K562 (cell line): Measurements from ENCODE around the gene SEC61A1. TPM values are rescaled to one million over a fixed set of nuclear protein-coding genes. Genes with fewer than 3 reads are reported as not detected.

Source experiments
- ATAC-seq: fragments of 200-7000 bp; cut with Tn5 transposase; 3 replicates; pipeline ENCODE4 v1.9.1; 2020; ENCODE audit warnings: moderate library complexity
- BruUV-seq: library from RNA; stranded (reverse); fragments of 400-500 nt; replicated peaks from 2 replicates; lab custom pipeline; 2021; lab: Mats Ljungman, UMichigan
- CTCF ChIA-PET: fragments of 300-600 bp; formaldehyde crosslinking; extraction: SDS; loops from one replicate; lab custom pipeline; 2021; ENCODE audit warnings: low intra/inter-chr PET ratio; lab: Yijun Ruan, JAX
- POLR2A ChIA-PET: fragments of 300-600, 350-650 bp; sonication (Branson Sonifier 250); formaldehyde crosslinking; extraction: SDS; loops from one replicate; lab custom pipeline; 2021; ENCODE audit warnings: antibody characterized with exemption, inconsistent platforms; lab: Yijun Ruan, JAX
- DNase-seq, 4 experiments: peaks; one replicate each; pipeline versions ENCODE4 v3.0.0 to v3.0.0-alpha.2; 2011 to 2018; ENCODE audit warnings: low spot score in 3 of 4, mixed read lengths in 3 of 4; ENCODE audit errors: extremely low read depth in 1 of 4
- FAIRE-seq: peaks from 2 replicates; lab custom pipeline; 2011; peaks lifted over from hg19 to GRCh38; lab: Jason Lieb, UNC
- H2AFZ ChIP-seq: 2 replicates; pipeline ENCODE4 v1.6.0; 2011; ENCODE audit warnings: low read depth, low read length, control low read depth, inconsistent platforms
- H3K27ac ChIP-seq: fragments of 200-600 bp; 3 replicates; pipeline ENCODE4 v1.8.0; 2011; ENCODE audit warnings: low read depth, mild to moderate bottlenecking, control low read depth, inconsistent platforms, low read length, moderate library complexity, mixed read lengths; ENCODE audit errors: extremely low read depth
- H3K27me3 ChIP-seq, 2 experiments: fragments of 300-600 bp in 1 of 2; 2 replicates in 1 of 2; 3 replicates in 1 of 2; pipeline versions ENCODE4 v1.6.0 to v1.8.0; 2011; ENCODE audit warnings: inconsistent platforms in 2 of 2, low read length in 2 of 2, mild to moderate bottlenecking in 1 of 2, mixed read lengths in 1 of 2, moderate library complexity in 1 of 2; ENCODE audit not compliant: control insufficient read depth in 2 of 2, insufficient read depth in 2 of 2
- H3K36me3 ChIP-seq: fragments of 300-600 bp; 3 replicates; pipeline ENCODE4 v1.8.0; 2011; ENCODE audit warnings: mild to moderate bottlenecking, low read length, inconsistent platforms; ENCODE audit not compliant: control insufficient read depth, insufficient read depth
- H3K4me1 ChIP-seq, 2 experiments: fragments of 200-600 bp in 1 of 2; replicated peaks in 1 of 2; 2 replicates in 1 of 2; 3 replicates in 1 of 2; pipeline versions ENCODE4 v1.5.1 to v1.8.0; 2011; ENCODE audit warnings: inconsistent platforms in 2 of 2, low read length in 2 of 2, mild to moderate bottlenecking in 1 of 2, mixed read lengths in 1 of 2, moderate library complexity in 1 of 2; ENCODE audit not compliant: control insufficient read depth in 2 of 2, insufficient read depth in 2 of 2
- H3K4me2 ChIP-seq: 2 replicates; pipeline ENCODE4 v1.6.1; 2011; ENCODE audit warnings: low read length, control low read depth, inconsistent platforms, mixed read lengths; ENCODE audit not compliant: insufficient read depth
- H3K4me3 ChIP-seq: fragments of 200-600 bp; sonication (generic), shearing (Covaris generic); 2 replicates; pipeline ENCODE4 v1.5.1; 2016; ENCODE audit warnings: control low read depth, inconsistent platforms
- H3K79me2 ChIP-seq: fragments of 200-600 bp; 3 replicates; pipeline ENCODE4 v1.8.0; 2011; ENCODE audit warnings: low read length, inconsistent platforms; ENCODE audit not compliant: control insufficient read depth, insufficient read depth
- H3K9ac ChIP-seq, 2 experiments: 2 replicates each; pipeline versions ENCODE4 v1.6.0 to v1.6.1; 2011; ENCODE audit warnings: low read depth in 2 of 2, low read length in 2 of 2, control low read depth in 1 of 2, inconsistent platforms in 1 of 2, mild to moderate bottlenecking in 1 of 2, mixed read lengths in 1 of 2; ENCODE audit not compliant: insufficient read depth in 1 of 2
- H3K9me1 ChIP-seq: one replicate; pipeline ENCODE4 v1.6.0; 2011; ENCODE audit warnings: inconsistent platforms, mild to moderate bottlenecking, low read length, moderate library complexity; ENCODE audit not compliant: control insufficient read depth, insufficient read depth
- H3K9me3 ChIP-seq: replicated peaks from 2 replicates; pipeline ENCODE4 v1.5.1; 2011; ENCODE audit warnings: low read depth, low read length, inconsistent platforms; ENCODE audit not compliant: control insufficient read depth, insufficient read depth
- H4K20me1 ChIP-seq: replicated peaks from 2 replicates; pipeline ENCODE4 v1.6.1; 2011; ENCODE audit warnings: low read length, inconsistent platforms, mixed read lengths; ENCODE audit not compliant: control insufficient read depth, insufficient read depth
- CBFA2T2 ChIP-seq: fragments of 450-650 bp; conservative IDR thresholded peaks from 2 replicates; pipeline ENCODE4 v1.6.1; 2017; ENCODE audit warnings: mild to moderate bottlenecking
- CBX8 ChIP-seq: fragments of 200-600 bp; sonication (generic); IDR thresholded peaks from 2 replicates; pipeline ENCODE4 v1.6.1; 2012; ENCODE audit warnings: borderline replicate concordance, mixed run types, low read depth, mild to moderate bottlenecking, moderate library complexity, mixed read lengths, low read length, control low read depth, inconsistent platforms; ENCODE audit not compliant: poor library complexity, severe bottlenecking; ENCODE audit errors: extremely low read depth
- FIP1L1 ChIP-seq: fragments of 200-400 bp; formaldehyde crosslinking; IDR thresholded peaks from 2 replicates; pipeline ENCODE4 v1.6.1; 2018; ENCODE audit warnings: mild to moderate bottlenecking, low read depth, low read length; ENCODE audit not compliant: poor library complexity, severe bottlenecking
- HIVEP1 ChIP-seq: fragments of 250-450 bp; sonication (Bioruptor Pico); IDR thresholded peaks from 2 replicates; pipeline ENCODE4 v1.4.0; 2020; ENCODE audit warnings: mild to moderate bottlenecking
- PHF8 ChIP-seq: fragments of 200-600 bp; sonication (generic); IDR thresholded peaks from 2 replicates; pipeline ENCODE4 v1.6.1; 2012; ENCODE audit warnings: mixed run types, mild to moderate bottlenecking, inconsistent platforms, low read length, moderate library complexity, borderline replicate concordance
- PHTF2 ChIP-seq: fragments of 250-450 bp; sonication (Bioruptor Pico); IDR thresholded peaks from 2 replicates; pipeline ENCODE4 v1.5.0; 2021; ENCODE audit warnings: mild to moderate bottlenecking
- PTBP1 ChIP-seq: fragments of 200-400 bp; formaldehyde crosslinking; IDR thresholded peaks from 2 replicates; pipeline ENCODE4 v1.6.1; 2017; ENCODE audit warnings: low read depth, low read length
- RFX7 ChIP-seq: fragments of 250-450 bp; sonication (Bioruptor Pico); IDR thresholded peaks from 2 replicates; pipeline ENCODE4 v1.5.1; 2021; ENCODE audit warnings: mild to moderate bottlenecking
- ZNF311 ChIP-seq: fragments of 250-450 bp; sonication (Bioruptor Pico); IDR thresholded peaks from 2 replicates; pipeline ENCODE4 v1.4.0; 2020; ENCODE audit warnings: mild to moderate bottlenecking, moderate library complexity
- WGBS: fragments of 100-300 bp; shearing (Covaris generic); methylation state at CpG from one replicate; pipeline ENCODE4 v1.1.6; 2016; ENCODE audit warnings: low coverage, mixed read lengths; ENCODE audit not compliant: insufficient coverage; ENCODE audit errors: missing lambda C conversion rate; 5-methylcytosine and 5-hydroxymethylcytosine counted together
- in situ Hi-C: fragments of 300-500 bp; cut with MboI; formaldehyde crosslinking; loops from 4 replicates; pipeline ENCODE4 v1.15.0; 2018; ENCODE audit warnings: inconsistent platforms, mixed read lengths
- intact Hi-C: fragments of 100-400 bp; cut with micrococcal nuclease; formaldehyde crosslinking; loops from 2 replicates; pipeline ENCODE4 v1.14.2; 2022
- polyA plus RNA-seq, 8 experiments: library from polyadenylated mRNA; depleted of rRNA in 4 of 8; stranded (reverse) in 5 of 8; unstranded in 3 of 8; fragments of >200 nt; fragmentation: Nextera tagmentation in 2 of 8; fragmentation: Illumina TruSeq in 1 of 8; extraction: Ambion mirVana in 2 of 8; extraction: Trizol in 1 of 8; gene quantifications; 2 replicates each; pipeline versions ENCODE4 v1.2.1 to v1.2.3, GENCODE V29; 2011 to 2014; ENCODE audit warnings: inconsistent platforms in 1 of 8, missing spikeins in 1 of 8
- total RNA-seq, 7 experiments: library from RNA; depleted of rRNA in 6 of 7; stranded (reverse); fragments of >200 nt in 6 of 7; fragmentation: Illumina TruSeq in 2 of 7; extraction: Trizol in 2 of 7; gene quantifications; 2 replicates each; pipeline versions ENCODE4 v1.2.1 to v1.2.3, GENCODE V29; 2011 to 2021; ENCODE audit warnings: low replicate concordance in 1 of 7
- TF ChIP-seq, protein P1 (sequence below): fragments of 250-450 bp; sonication (Bioruptor Pico); IDR thresholded peaks from 2 replicates; pipeline ENCODE4 v1.8.0; 2021; ENCODE audit warnings: mild to moderate bottlenecking, moderate library complexity
- TF ChIP-seq, protein P2 (sequence below): sonication (generic); formaldehyde crosslinking; IDR thresholded peaks from 2 replicates; pipeline ENCODE4 v1.8.1; 2023; ENCODE audit warnings: mild to moderate bottlenecking, missing genetic modification reagents
- TF ChIP-seq, protein P3 (sequence below): fragments of 250-450 bp; sonication (Bioruptor Pico); IDR thresholded peaks from 2 replicates; pipeline ENCODE4 v1.8.0; 2022; ENCODE audit warnings: inconsistent platforms, mild to moderate bottlenecking, moderate library complexity, borderline replicate concordance

The SEC61A1 gene
- total and polyA plus RNA-seq, 9 of the 15 experiments (the other 6 are each of a cell fraction or from before 2014, with no cell fraction given) = 1.9 to 140 (median 79.1) TPM

DNA sequence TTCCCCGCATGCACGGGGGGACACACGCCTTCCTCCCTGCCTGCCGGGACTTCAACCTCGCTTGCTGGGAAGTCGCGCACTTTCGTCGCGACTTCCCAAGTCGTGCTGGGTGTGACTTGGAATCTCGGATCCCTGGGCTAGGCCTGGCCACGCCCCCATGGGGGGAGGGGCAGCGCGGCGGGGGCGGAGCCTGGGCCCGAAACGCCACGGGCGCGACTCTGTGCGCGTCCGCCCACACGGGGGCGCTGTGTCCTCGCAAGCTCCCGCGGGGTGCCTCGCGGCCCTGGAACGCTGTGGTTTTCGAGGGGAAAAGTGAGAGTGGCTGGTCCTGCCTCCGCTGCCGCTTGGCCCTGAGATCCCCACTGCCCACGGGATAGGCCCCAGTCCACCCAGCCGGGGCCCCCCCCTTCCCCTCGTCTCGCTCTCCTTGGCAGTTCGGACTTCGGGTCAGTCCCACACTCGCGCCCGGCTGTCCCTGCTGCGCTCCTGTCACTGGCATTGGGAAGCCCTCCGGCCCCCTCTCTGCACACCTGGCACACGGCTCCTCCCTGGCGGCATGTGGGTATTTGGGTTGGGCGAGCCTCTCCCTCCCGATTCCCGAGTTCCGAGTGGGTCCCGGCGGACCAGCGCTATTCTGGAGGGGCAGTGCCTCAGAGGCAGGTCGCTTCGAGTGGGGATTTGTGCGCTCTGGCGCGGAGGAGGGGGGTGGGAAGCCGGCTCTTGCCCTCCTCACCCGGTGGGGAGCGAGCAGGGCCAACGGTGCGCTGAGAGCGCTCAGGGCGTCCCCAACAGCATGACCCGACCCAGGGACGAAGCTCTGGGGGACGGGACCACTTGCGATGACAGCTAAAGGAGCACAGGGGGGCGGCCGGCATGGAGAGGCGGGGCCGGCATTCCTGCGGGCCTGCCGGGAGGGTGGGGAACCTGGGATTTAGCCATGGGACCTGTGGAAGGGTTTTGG lies 23.6 kb downstream of the SEC61A1 start (continued):
- TF ChIP-seq, protein P1, sequence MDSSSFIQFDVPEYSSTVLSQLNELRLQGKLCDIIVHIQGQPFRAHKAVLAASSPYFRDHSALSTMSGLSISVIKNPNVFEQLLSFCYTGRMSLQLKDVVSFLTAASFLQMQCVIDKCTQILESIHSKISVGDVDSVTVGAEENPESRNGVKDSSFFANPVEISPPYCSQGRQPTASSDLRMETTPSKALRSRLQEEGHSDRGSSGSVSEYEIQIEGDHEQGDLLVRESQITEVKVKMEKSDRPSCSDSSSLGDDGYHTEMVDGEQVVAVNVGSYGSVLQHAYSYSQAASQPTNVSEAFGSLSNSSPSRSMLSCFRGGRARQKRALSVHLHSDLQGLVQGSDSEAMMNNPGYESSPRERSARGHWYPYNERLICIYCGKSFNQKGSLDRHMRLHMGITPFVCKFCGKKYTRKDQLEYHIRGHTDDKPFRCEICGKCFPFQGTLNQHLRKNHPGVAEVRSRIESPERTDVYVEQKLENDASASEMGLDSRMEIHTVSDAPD = no peak
- TF ChIP-seq, all 486 proteins: peak for 83

DNA sequence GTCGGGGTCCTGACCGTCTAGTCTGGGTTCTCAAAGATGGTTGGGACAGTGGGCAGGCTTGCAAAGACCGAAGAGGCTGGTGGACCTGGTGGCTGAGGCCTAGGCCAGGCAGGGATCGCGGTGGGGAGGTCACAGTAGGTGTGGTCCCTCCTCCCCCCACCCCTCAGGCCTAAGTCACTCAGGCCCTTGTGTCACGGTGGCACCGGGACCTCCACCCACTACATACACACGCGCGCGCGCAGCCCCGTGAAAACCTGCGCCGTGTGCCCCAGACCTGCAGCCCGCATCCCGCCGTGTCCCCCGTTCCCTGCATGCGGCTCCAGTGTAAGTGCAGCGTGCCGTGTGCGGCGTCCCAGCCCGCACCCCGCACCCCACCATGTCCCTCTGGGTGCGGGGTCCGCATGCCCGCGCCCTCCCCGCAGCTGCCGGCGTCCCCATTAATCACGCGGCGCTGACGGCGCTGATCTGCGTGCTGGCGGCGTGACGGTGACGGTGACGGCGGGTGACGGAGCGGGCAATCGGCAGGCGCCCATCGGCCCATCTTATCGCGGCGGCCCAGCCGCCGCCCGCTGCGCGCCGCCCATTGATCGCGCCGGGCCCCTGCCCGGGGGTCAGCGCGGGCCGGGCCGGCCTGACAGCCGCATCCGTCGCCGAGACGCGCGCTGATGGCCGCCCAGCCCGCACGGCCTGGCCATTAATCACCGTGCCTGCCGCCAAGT lies 24.4 kb downstream of the SEC61A1 start:
- CTCF ChIA-PET = no interaction called here
- H3K4me2 ChIP-seq = peak overlapping the region; percentile 82
- WGBS = under 1% methylated on average over 24 of the region's 79 CpGs
- TF ChIP-seq, protein P2, sequence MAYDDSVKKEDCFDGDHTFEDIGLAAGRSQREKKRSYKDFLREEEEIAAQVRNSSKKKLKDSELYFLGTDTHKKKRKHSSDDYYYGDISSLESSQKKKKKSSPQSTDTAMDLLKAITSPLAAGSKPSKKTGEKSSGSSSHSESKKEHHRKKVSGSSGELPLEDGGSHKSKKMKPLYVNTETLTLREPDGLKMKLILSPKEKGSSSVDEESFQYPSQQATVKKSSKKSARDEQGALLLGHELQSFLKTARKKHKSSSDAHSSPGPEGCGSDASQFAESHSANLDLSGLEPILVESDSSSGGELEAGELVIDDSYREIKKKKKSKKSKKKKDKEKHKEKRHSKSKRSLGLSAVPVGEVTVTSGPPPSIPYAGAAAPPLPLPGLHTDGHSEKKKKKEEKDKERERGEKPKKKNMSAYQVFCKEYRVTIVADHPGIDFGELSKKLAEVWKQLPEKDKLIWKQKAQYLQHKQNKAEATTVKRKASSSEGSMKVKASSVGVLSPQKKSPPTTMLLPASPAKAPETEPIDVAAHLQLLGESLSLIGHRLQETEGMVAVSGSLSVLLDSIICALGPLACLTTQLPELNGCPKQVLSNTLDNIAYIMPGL (CRISPR knock-in tag) = no peak
- peak; percentile 18 for TF ChIP-seq FIP1L1
- no peak for TF ChIP-seq ZNF311 (CRISPR knock-in tag)
- peak; percentile 42; the same call in 1 of the 2 replicates for TF ChIP-seq CBFA2T2
- no peak for TF ChIP-seq HIVEP1 (CRISPR knock-in tag)
- TF ChIP-seq, protein P3, sequence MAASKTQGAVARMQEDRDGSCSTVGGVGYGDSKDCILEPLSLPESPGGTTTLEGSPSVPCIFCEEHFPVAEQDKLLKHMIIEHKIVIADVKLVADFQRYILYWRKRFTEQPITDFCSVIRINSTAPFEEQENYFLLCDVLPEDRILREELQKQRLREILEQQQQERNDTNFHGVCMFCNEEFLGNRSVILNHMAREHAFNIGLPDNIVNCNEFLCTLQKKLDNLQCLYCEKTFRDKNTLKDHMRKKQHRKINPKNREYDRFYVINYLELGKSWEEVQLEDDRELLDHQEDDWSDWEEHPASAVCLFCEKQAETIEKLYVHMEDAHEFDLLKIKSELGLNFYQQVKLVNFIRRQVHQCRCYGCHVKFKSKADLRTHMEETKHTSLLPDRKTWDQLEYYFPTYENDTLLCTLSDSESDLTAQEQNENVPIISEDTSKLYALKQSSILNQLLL (CRISPR knock-in tag) = no peak
- no peak for TF ChIP-seq PTBP1
- TF ChIP-seq PHF8 = peak; percentile 49; the same call in 1 of the 2 replicates
- TF ChIP-seq CBX8 = no peak
- no peak for TF ChIP-seq PHTF2 (CRISPR knock-in tag)
- no peak for TF ChIP-seq RFX7 (CRISPR knock-in tag)

More for the DNA sequence above, 24.4 kb downstream of the SEC61A1 start:
- POLR2A ChIA-PET = interaction anchor here (0.7 to 1.5 kb wide), 2 partner anchors 19 to 20 kb away, joined by 3 read pairs; no protein-coding TSS in a partner anchor
- DNase-seq = peak; percentile 79 to 85 (median 82)
- ATAC-seq = peak; percentile 81
- BruUV-seq = no TSS peak
- Histone ChIP-seq H3K4me3 (peak overlapping the region; percentile 47), H3K9me3 (no peaks in the 10 kb centered on the region), H3K9ac (peak overlapping the region; percentile 76 to 95), H4K20me1 (peaks cover 10% of the 10 kb centered on the region; the same call in 1 of the 2 replicates), H3K27ac (peak overlapping the region; percentile 96), H3K36me3 (peaks cover 72% of the 10 kb centered on the region), H3K27me3 (no peaks in the 10 kb centered on the region), H3K4me1 (peaks cover 41 to 62% of the 10 kb centered on the region in 2 experiments), H3K9me1 (peaks cover 3% of the 10 kb centered on the region), H2AFZ (peak overlapping the region; percentile 82), H3K79me2 (peaks cover 30% of the 10 kb centered on the region; the same call in 2 of the 3 replicates)
- in situ Hi-C loops (no loop called here), intact Hi-C loops (loop anchor here (2.0 to 10.0 kb wide), 2 partner anchors 48 to 418 kb away; partner anchors contain the start of gene GATA2)
- peak; percentile 71 for FAIRE-seq
